Sigmoid colon (tissue), 7 donors: ENCODE measurements around the gene ZNF385A. TPM values are rescaled to one million over a fixed set of nuclear protein-coding genes. Genes with fewer than 3 reads are reported as not detected.

Source experiments
- DNase-seq: peaks from one replicate; pipeline ENCODE4 v3.0.0-alpha.2; 2019
- H3K27ac ChIP-seq, 4 donors: fragments of 200-600 bp; sonication (generic); one replicate each; pipeline ENCODE4 v1.5.1; 2016 to 2019; ENCODE audit warnings: mild to moderate bottlenecking in 1 of 4
- H3K27me3 ChIP-seq, 3 donors: fragments of 200-600 bp; sonication (generic); one replicate each; pipeline ENCODE4 v1.5.1; 2019; ENCODE audit warnings: mild to moderate bottlenecking in 1 of 3
- H3K36me3 ChIP-seq, 4 donors: fragments of 200-600 bp; sonication (generic); one replicate each; pipeline ENCODE4 v1.5.1; 2016 to 2019
- H3K4me1 ChIP-seq, 4 donors: fragments of 200-600 bp; sonication (generic); one replicate each; pipeline ENCODE4 v1.5.1; 2017 to 2019
- H3K4me3 ChIP-seq, 4 donors: fragments of 200-600 bp; sonication (generic); one replicate each; pipeline ENCODE4 v1.5.1; 2017 to 2019; ENCODE audit warnings: mild to moderate bottlenecking in 2 of 4, moderate library complexity in 1 of 4
- H3K9me3 ChIP-seq, 4 donors: fragments of 200-600 bp in 3 of 4; sonication (generic) in 3 of 4; one replicate each; pipeline versions ENCODE4 v1.5.1 to v1.6.1; 2013 to 2019
- EP300 ChIP-seq, 4 donors: sonication (generic); formaldehyde crosslinking; IDR thresholded peaks; one replicate each; pipeline ENCODE4 v1.6.1; 2017; ENCODE audit warnings: antibody characterized with exemption in 4 of 4
- POLR2A ChIP-seq, 2 donors: fragments of 450-650 bp; IDR thresholded peaks; one replicate each; pipeline ENCODE4 v1.6.1; 2016; ENCODE audit warnings: antibody characterized with exemption in 2 of 2, mild to moderate bottlenecking in 2 of 2, moderate library complexity in 2 of 2
- POLR2AphosphoS5 ChIP-seq, 4 donors: sonication (generic); formaldehyde crosslinking; IDR thresholded peaks; one replicate each; pipeline ENCODE4 v1.6.1; 2017; ENCODE audit warnings: antibody characterized with exemption in 4 of 4
- WGBS, 2 donors: extraction: QIAGEN DNeasy Blood & Tissue Kit; methylation state at CpG; one replicate each; pipeline ENCODE4 v1.1.7; 2013; 5-methylcytosine and 5-hydroxymethylcytosine counted together
- intact Hi-C: fragments of 100-400 bp; cut with DNase I; formaldehyde crosslinking; loops from one replicate; pipeline ENCODE4 v1.15.1; 2023
- polyA plus RNA-seq, 3 donors: library from polyadenylated mRNA; stranded (reverse); fragments of 200-250 nt; gene quantifications; one replicate each; pipeline ENCODE4 v1.2.3, GENCODE V29; 2013
- total RNA-seq, 4 donors: library from RNA; depleted of rRNA; stranded (reverse); fragments of >200 nt; gene quantifications; one replicate each; pipeline ENCODE4 v1.1.0, GENCODE V29; 2016
- TF ChIP-seq, protein P1 (sequence below), 4 experiments: fragments of 450-650 bp in 3 of 4; fragments of 200-600 bp in 1 of 4; IDR thresholded peaks; one replicate each; pipeline ENCODE4 v1.5.1; 2016 to 2019; ENCODE audit warnings: antibody characterized with exemption in 4 of 4, mild to moderate bottlenecking in 3 of 4, moderate library complexity in 2 of 4
- donor health status: healthy with polysubstance abuse.
- donor health status: Bipolar disorder and iron deficiency.
- donor health status: healthy.

The ZNF385A gene
- total and polyA plus RNA-seq, 7 donors, result 4.4 to 19.2 (median 8.4) TPM

- no peaks in the 10 kb centered on the region for H3K36me3 ChIP-seq
- peak overlapping the region; percentile 77 to 84 (median 79) for H3K27ac ChIP-seq
- H3K4me3 ChIP-seq, result peak overlapping the region; percentile 32 to 57 (median 55)
- H3K4me1 ChIP-seq, result peaks cover 0 to 26% (median 18%) of the 10 kb centered on the region in 4 donors
- H3K27me3 ChIP-seq, result no peaks in the 10 kb centered on the region
- DNase-seq, result peak; percentile 96
- no peaks in the 10 kb centered on the region for H3K9me3 ChIP-seq
- WGBS, 2 donors, result 8 to 19% methylated on average over 19 of the region's 19 CpGs
- intact Hi-C loops, result loop anchor here (10.0 kb wide), 1 partner anchor 375 kb away; the partner anchor contains the start of genes HOXC8 and HOXC9
- TF ChIP-seq POLR2AphosphoS5 (IDR thresholded peaks at IDR 0.05) (peak in 3 of 4 donors; percentile 33 to 52 (median 37)), EP300 (IDR thresholded peaks at IDR 0.05) (no peak)
- TF ChIP-seq, protein P1, sequence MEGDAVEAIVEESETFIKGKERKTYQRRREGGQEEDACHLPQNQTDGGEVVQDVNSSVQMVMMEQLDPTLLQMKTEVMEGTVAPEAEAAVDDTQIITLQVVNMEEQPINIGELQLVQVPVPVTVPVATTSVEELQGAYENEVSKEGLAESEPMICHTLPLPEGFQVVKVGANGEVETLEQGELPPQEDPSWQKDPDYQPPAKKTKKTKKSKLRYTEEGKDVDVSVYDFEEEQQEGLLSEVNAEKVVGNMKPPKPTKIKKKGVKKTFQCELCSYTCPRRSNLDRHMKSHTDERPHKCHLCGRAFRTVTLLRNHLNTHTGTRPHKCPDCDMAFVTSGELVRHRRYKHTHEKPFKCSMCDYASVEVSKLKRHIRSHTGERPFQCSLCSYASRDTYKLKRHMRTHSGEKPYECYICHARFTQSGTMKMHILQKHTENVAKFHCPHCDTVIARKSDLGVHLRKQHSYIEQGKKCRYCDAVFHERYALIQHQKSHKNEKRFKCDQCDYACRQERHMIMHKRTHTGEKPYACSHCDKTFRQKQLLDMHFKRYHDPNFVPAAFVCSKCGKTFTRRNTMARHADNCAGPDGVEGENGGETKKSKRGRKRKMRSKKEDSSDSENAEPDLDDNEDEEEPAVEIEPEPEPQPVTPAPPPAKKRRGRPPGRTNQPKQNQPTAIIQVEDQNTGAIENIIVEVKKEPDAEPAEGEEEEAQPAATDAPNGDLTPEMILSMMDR (IDR thresholded peaks at IDR 0.05), result peak; percentile 100
Observed at GRCh38 chr12:54379398-54380201, 4.9 kb downstream of the ZNF385A start.

DNA sequence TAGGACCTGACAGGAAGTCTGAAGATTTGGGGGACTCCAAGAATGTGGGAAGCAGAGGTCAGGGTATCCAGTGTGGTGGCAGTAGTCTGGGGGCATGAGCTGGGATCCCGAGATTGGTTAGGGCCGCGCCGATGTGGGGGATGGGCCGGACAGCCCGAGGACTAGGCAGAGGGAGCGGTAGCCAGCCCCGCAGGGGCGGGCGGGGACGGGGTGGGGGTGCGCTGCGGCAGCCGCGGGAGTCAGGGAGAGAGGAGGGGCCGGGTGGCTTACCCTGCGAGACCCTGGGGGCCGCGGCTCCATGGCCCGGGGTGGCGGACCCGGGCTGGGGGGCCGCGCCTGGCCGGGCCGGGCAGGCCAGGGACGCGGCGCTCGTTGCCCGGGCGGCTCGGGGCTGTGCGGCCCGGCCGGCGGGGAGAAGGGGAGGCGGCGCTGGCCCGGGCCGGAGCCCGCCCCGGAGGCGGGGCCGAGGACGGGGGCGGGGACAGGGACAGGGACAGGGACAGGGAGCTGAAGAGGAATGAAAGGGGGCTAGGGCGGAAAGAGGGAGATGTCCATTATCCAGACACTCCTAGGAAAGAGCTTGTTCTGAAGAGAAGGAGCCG, 5.6 kb downstream of the ZNF385A start:
- intact Hi-C loops, result loop anchor here (10.0 kb wide), 1 partner anchor 374 kb away; the partner anchor contains the start of genes HOXC8 and HOXC9

GRCh38 chr12:54377797-54378515, 6.6 kb downstream of the ZNF385A start:
- TF ChIP-seq POLR2A (IDR thresholded peaks at IDR 0.05) (no peak), POLR2AphosphoS5 (IDR thresholded peaks at IDR 0.05) (no peak), EP300 (IDR thresholded peaks at IDR 0.05) (no peak)
- TF ChIP-seq, protein P1 (IDR thresholded peaks at IDR 0.05), result no peak
- Histone ChIP-seq H3K9me3 (no peaks in the 10 kb centered on the region), H3K4me1 (peaks cover 0 to 26% (median 22%) of the 10 kb centered on the region in 4 donors), H3K27me3 (no peaks in the 10 kb centered on the region), H3K27ac (peak overlapping the region in 3 of 4 donors; percentile 29 to 81 (median 77)), H3K36me3 (no peaks in the 10 kb centered on the region), H3K4me3 (peak overlapping the region in 1 of 4 donors; percentile 55)
- no peak for DNase-seq
- intact Hi-C loops, result loop anchor here (10.0 kb wide), 1 partner anchor 373 kb away; the partner anchor contains the start of genes HOXC8 and HOXC9
- WGBS, 2 donors, result 52 to 78% methylated on average over 6 of the region's 6 CpGs

More for the DNA sequence above, 5.6 kb downstream of the ZNF385A start:
- peak; percentile 82 for DNase-seq
- WGBS, 2 donors, result 8 to 43% methylated on average over 49 of the region's 49 CpGs
- TF ChIP-seq, protein P1 (IDR thresholded peaks at IDR 0.05), result no peak
- no peak for TF ChIP-seq POLR2AphosphoS5 (IDR thresholded peaks at IDR 0.05)
- no peaks in the 10 kb centered on the region for H3K27me3 ChIP-seq
- no peaks in the 10 kb centered on the region for H3K9me3 ChIP-seq
- H3K36me3 ChIP-seq, result no peaks in the 10 kb centered on the region
- peak overlapping the region; percentile 32 to 57 (median 55) for H3K4me3 ChIP-seq
- H3K27ac ChIP-seq, result peak overlapping the region; percentile 77 to 84 (median 79)
- peaks cover 0 to 26% (median 20%) of the 10 kb centered on the region in 4 donors for H3K4me1 ChIP-seq

GRCh38 chr12:54377007-54377406, 7.5 kb downstream of the ZNF385A start:
- H3K27me3 ChIP-seq, result no peaks in the 10 kb centered on the region

More at GRCh38 chr12:54377007-54377406, 7.5 kb downstream of the ZNF385A start:
- H3K27ac ChIP-seq, result peak overlapping the region; percentile 10 to 81 (median 35)
- H3K9me3 ChIP-seq, result no peaks in the 10 kb centered on the region
- no peaks in the 10 kb centered on the region for H3K36me3 ChIP-seq
- DNase-seq, result no peak
- WGBS, 2 donors, result 82 to 83% methylated on average over 2 of the region's 2 CpGs
- TF ChIP-seq EP300 (IDR thresholded peaks at IDR 0.05), result no peak
- H3K4me3 ChIP-seq, result no peak overlapping the region
- H3K4me1 ChIP-seq, result peaks cover 0 to 29% (median 26%) of the 10 kb centered on the region in 4 donors
- intact Hi-C loops, result loop anchor here (10.0 kb wide), 1 partner anchor 372 kb away; the partner anchor contains the start of genes HOXC8 and HOXC9
